Measurements from ENCODE around the gene SH3RF1. TPM values are rescaled to one million over a fixed set of nuclear protein-coding genes. Genes with fewer than 3 reads are reported as not detected.

SH3RF1 gene
- polyA plus RNA-seq, 1 experiment = 11.0 TPM

GRCh38 chr4:169253904-169254303 is 16.9 kb downstream of the SH3RF1 start:
- Histone ChIP-seq H3K9me3 (ENCODE audit: control insufficient read depth, insufficient read depth, low read length) (no peaks in the 10 kb centered on the region), H3K27ac (ENCODE audit: low read depth, low read length) (no peak overlapping the region), H3K27me3 (ENCODE audit: control insufficient read depth, insufficient read depth, low read length) (no peaks in the 10 kb centered on the region), H3K4me3 (ENCODE audit: low read depth, low read length) (no peak overlapping the region)
- POLR2A ChIA-PET = interaction anchor here (0.6 to 1.9 kb wide), 6 partner anchors 10 to 571 kb away, joined by 3 to 9 read pairs (median 3); partner anchors contain the start of gene CBR4
- CTCF ChIA-PET = interaction anchor here (1.2 to 1.8 kb wide), 3 partner anchors 14 to 240 kb away, joined by 3 to 9 read pairs (median 7); no protein-coding TSS in a partner anchor
- DNase-seq (ENCODE audit: low read depth, low spot score) = peak; percentile 61
- no peak for TF ChIP-seq CTCF (IDR thresholded peaks at IDR 0.05; ENCODE audit: low read depth, low read length)

GRCh38 chr4:169253113-169253671 is 17.6 kb downstream of the SH3RF1 start:
- Histone ChIP-seq H3K27ac (ENCODE audit: low read depth, low read length) (no peak overlapping the region), H3K4me3 (ENCODE audit: low read depth, low read length) (no peak overlapping the region), H3K9me3 (ENCODE audit: control insufficient read depth, insufficient read depth, low read length) (no peaks in the 10 kb centered on the region), H3K27me3 (ENCODE audit: control insufficient read depth, insufficient read depth, low read length) (no peaks in the 10 kb centered on the region)
- POLR2A ChIA-PET = interaction anchor here (0.5 to 1.9 kb wide), 3 partner anchors 17 to 102 kb away, joined by 4 to 9 read pairs (median 9); no protein-coding TSS in a partner anchor
- DNase-seq (ENCODE audit: low read depth, low spot score) = no peak
- no peak for TF ChIP-seq CTCF (IDR thresholded peaks at IDR 0.05; ENCODE audit: low read depth, low read length)
- CTCF ChIA-PET = interaction anchor here (0.7 to 1.2 kb wide), 3 partner anchors 16 to 233 kb away, joined by 3 to 7 read pairs (median 4); no protein-coding TSS in a partner anchor

- no peaks in the 10 kb centered on the region for H3K27me3 ChIP-seq (ENCODE audit: control insufficient read depth, insufficient read depth, low read length)
- POLR2A ChIA-PET = interaction anchor here (0.5 to 0.9 kb wide), 2 partner anchors 59 to 102 kb away, joined by 4 to 9 read pairs; no protein-coding TSS in a partner anchor
- CTCF ChIA-PET = interaction anchor here (0.7 to 0.8 kb wide), 2 partner anchors 16 to 233 kb away, joined by 3 to 4 read pairs; no protein-coding TSS in a partner anchor
- DNase-seq (ENCODE audit: low read depth, low spot score) = no peak
- no peak for TF ChIP-seq CTCF (IDR thresholded peaks at IDR 0.05; ENCODE audit: low read depth, low read length)
- H3K27ac ChIP-seq (ENCODE audit: low read depth, low read length) = no peak overlapping the region
- H3K4me3 ChIP-seq (ENCODE audit: low read depth, low read length) = no peak overlapping the region
- H3K9me3 ChIP-seq (ENCODE audit: control insufficient read depth, insufficient read depth, low read length) = no peaks in the 10 kb centered on the region
Measured at GRCh38 chr4:169252339-169253112, 18.2 kb downstream of the SH3RF1 start.

GRCh38 chr4:169251291-169252235 is 19.2 kb downstream of the SH3RF1 start:
- TF ChIP-seq CTCF (IDR thresholded peaks at IDR 0.05; ENCODE audit: low read depth, low read length) = no peak
- no peaks in the 10 kb centered on the region for H3K9me3 ChIP-seq (ENCODE audit: control insufficient read depth, insufficient read depth, low read length)
- POLR2A ChIA-PET = no interaction called here
- no peak for DNase-seq (ENCODE audit: low read depth, low spot score)
- H3K27ac ChIP-seq (ENCODE audit: low read depth, low read length) = no peak overlapping the region
- no peak overlapping the region for H3K4me3 ChIP-seq (ENCODE audit: low read depth, low read length)
- H3K27me3 ChIP-seq (ENCODE audit: control insufficient read depth, insufficient read depth, low read length) = no peaks in the 10 kb centered on the region
- CTCF ChIA-PET = no interaction called here
